Activated CD4-positive, alpha-beta T cell treated with anti-CD3 and anti-CD28 coated beads, Interleukin-2, amount 50 U/mL, for 1 hour (primary cell): ENCODE measurements around the gene FYCO1.
A peak's percentile ranks its signal among the peaks of the same experiment; 100 is the strongest.

Experiments
- DNase-seq: peaks from one replicate; pipeline ENCODE4 v3.0.0-alpha.2; 2020

Gene FYCO1

GRCh38 chr3:45981346-45982074 lies 14.1 kb downstream of the FYCO1 start:
- no peak for DNase-seq

- DNase-seq = no peak
Observed at GRCh38 chr3:45980819-45981218, 14.8 kb downstream of the FYCO1 start.

- no peak for DNase-seq
Observed at GRCh38 chr3:45980229-45980813, 15.3 kb downstream of the FYCO1 start.

- no peak for DNase-seq
Observed at GRCh38 chr3:45979378-45979777, 16.2 kb downstream of the FYCO1 start.

- peak; percentile 39 for DNase-seq
Observed at GRCh38 chr3:45978006-45978761, 17.4 kb downstream of the FYCO1 start.

GRCh38 chr3:45976191-45977091 lies 19.2 kb downstream of the FYCO1 start:
- DNase-seq = peak; percentile 31

GRCh38 chr3:45975686-45976085 lies 19.9 kb downstream of the FYCO1 start:
- no peak for DNase-seq

GRCh38 chr3:45974686-45975085 lies 20.9 kb downstream of the FYCO1 start:
- DNase-seq = no peak

- DNase-seq = no peak
Observed at GRCh38 chr3:45972534-45973402, 22.9 kb downstream of the FYCO1 start.

- no peak for DNase-seq
Observed at GRCh38 chr3:45969953-45970352, 25.7 kb downstream of the FYCO1 start.

GRCh38 chr3:45969116-45969515 lies 26.5 kb downstream of the FYCO1 start:
- DNase-seq = no peak

GRCh38 chr3:45968706-45969105 lies 26.9 kb downstream of the FYCO1 start:
- DNase-seq = no peak

GRCh38 chr3:45968149-45968548 lies 27.5 kb downstream of the FYCO1 start:
- DNase-seq = no peak

GRCh38 chr3:45967724-45968123 lies 27.9 kb downstream of the FYCO1 start:
- no peak for DNase-seq

- no peak for DNase-seq
Observed at GRCh38 chr3:45966950-45967640, 28.5 kb downstream of the FYCO1 start.

- DNase-seq = no peak
Observed at GRCh38 chr3:45966371-45966791, 29.2 kb downstream of the FYCO1 start.

- DNase-seq = no peak
Observed at GRCh38 chr3:45965653-45966052, 30.0 kb downstream of the FYCO1 start.

GRCh38 chr3:45965253-45965652 lies 30.4 kb downstream of the FYCO1 start:
- no peak for DNase-seq

- DNase-seq = no peak
Observed at GRCh38 chr3:45964139-45964538, 31.5 kb downstream of the FYCO1 start.

GRCh38 chr3:45962033-45962432 lies 33.6 kb downstream of the FYCO1 start:
- DNase-seq = no peak

- DNase-seq = no peak
Observed at GRCh38 chr3:45960289-45960688, 35.3 kb downstream of the FYCO1 start.
